PC-9 (cell line): ENCODE data around the gene GLTP. TPM values are rescaled to one million over a fixed set of nuclear protein-coding genes. Genes with fewer than 3 reads are reported as not detected.

Experiments
- BruUV-seq: library from RNA; stranded (reverse); fragments of 400-500 nt; replicated peaks from 2 replicates; lab custom pipeline; 2021; lab: Mats Ljungman, UMichigan
- CTCF ChIA-PET: fragments of 300-600 bp; sonication (Branson Sonifier 250); formaldehyde crosslinking; loops from one replicate; lab custom pipeline; 2022; ENCODE audit warnings: antibody characterized with exemption; lab: Charles Lee
- POLR2A ChIA-PET: fragments of 300-600 bp; sonication (Branson Sonifier 250); formaldehyde crosslinking; loops from one replicate; lab custom pipeline; 2022; ENCODE audit warnings: antibody characterized with exemption; ENCODE audit not compliant: unreplicated experiment; lab: Charles Lee
- DNase-seq, 2 experiments: peaks; one replicate each; pipeline versions ENCODE4 v3.0.0 to v3.0.0-alpha.2; 2015 to 2022; ENCODE audit warnings: mixed read lengths in 1 of 2
- H2AFZ ChIP-seq: fragments of 200-600 bp; sonication (generic); 2 replicates; pipeline ENCODE4 v1.8.1; 2017; ENCODE audit warnings: antibody characterized with exemption
- H3F3A ChIP-seq: fragments of 200-600 bp; sonication (generic); 2 replicates; pipeline ENCODE4 v1.8.1; 2017; ENCODE audit warnings: antibody characterized with exemption, mild to moderate bottlenecking, low read depth; ENCODE audit not compliant: insufficient read depth
- H3K27ac ChIP-seq: fragments of 200-600 bp; sonication (generic); 2 replicates; pipeline ENCODE4 v1.6.1; 2016; ENCODE audit warnings: mixed run types
- H3K27me3 ChIP-seq: fragments of 200-600 bp; sonication (generic); 2 replicates; pipeline ENCODE4 v1.6.1; 2016; ENCODE audit warnings: low read depth, mixed run types; ENCODE audit not compliant: insufficient read depth
- H3K36me3 ChIP-seq: fragments of 200-600 bp; sonication (generic); 2 replicates; pipeline ENCODE4 v1.6.1; 2016; ENCODE audit warnings: low read depth, mixed run types
- H3K4me1 ChIP-seq: fragments of 200-600 bp; sonication (generic); replicated peaks from 2 replicates; pipeline ENCODE4 v1.6.1; 2016; ENCODE audit warnings: mixed run types; ENCODE audit not compliant: insufficient read depth
- H3K4me2 ChIP-seq: fragments of 200-600 bp; sonication (generic); 2 replicates; pipeline ENCODE4 v1.6.1; 2017; ENCODE audit warnings: mixed run types
- H3K4me3 ChIP-seq: fragments of 200-600 bp; sonication (generic); 2 replicates; pipeline ENCODE4 v1.6.1; 2016; ENCODE audit warnings: mixed run types
- H3K79me2 ChIP-seq: fragments of 200-600 bp; sonication (generic); 2 replicates; pipeline ENCODE4 v1.6.1; 2017; ENCODE audit warnings: low read depth, mixed run types
- H3K9me2 ChIP-seq: fragments of 200-600 bp; sonication (generic); 2 replicates; pipeline ENCODE4 v1.8.1; 2017; ENCODE audit warnings: mild to moderate bottlenecking; ENCODE audit not compliant: insufficient read depth
- H3K9me3 ChIP-seq: fragments of 200-600 bp; sonication (generic); 2 replicates; pipeline ENCODE4 v1.8.1; 2016; ENCODE audit warnings: low read depth; ENCODE audit not compliant: insufficient read depth
- H4K20me1 ChIP-seq: fragments of 200-600 bp; sonication (generic); 2 replicates; pipeline ENCODE4 v1.8.1; 2017; ENCODE audit not compliant: insufficient read depth
- EZH2 ChIP-seq: fragments of 200-600 bp; sonication (generic); IDR thresholded peaks from 2 replicates; pipeline ENCODE4 v1.8.0; 2017; ENCODE audit warnings: antibody characterized with exemption, low read depth
- intact Hi-C: fragments of 100-400 bp; cut with micrococcal nuclease; formaldehyde crosslinking; loops from one replicate; pipeline ENCODE4 v1.10.0; 2022; ENCODE audit not compliant: unreplicated experiment
- total RNA-seq: library from RNA; stranded (reverse); gene quantifications from 2 replicates; pipeline ENCODE4 v1.2.3, GENCODE V29; 2021
- TF ChIP-seq, protein P1 (sequence below): fragments of 200-600 bp; sonication (generic); conservative IDR thresholded peaks from 2 replicates; pipeline ENCODE4 v1.6.1; 2017; ENCODE audit warnings: mixed run types, antibody characterized with exemption, mild to moderate bottlenecking, moderate library complexity

Gene GLTP
- total RNA-seq, 1 experiment from 2014 or later = 30.3 TPM

DNA sequence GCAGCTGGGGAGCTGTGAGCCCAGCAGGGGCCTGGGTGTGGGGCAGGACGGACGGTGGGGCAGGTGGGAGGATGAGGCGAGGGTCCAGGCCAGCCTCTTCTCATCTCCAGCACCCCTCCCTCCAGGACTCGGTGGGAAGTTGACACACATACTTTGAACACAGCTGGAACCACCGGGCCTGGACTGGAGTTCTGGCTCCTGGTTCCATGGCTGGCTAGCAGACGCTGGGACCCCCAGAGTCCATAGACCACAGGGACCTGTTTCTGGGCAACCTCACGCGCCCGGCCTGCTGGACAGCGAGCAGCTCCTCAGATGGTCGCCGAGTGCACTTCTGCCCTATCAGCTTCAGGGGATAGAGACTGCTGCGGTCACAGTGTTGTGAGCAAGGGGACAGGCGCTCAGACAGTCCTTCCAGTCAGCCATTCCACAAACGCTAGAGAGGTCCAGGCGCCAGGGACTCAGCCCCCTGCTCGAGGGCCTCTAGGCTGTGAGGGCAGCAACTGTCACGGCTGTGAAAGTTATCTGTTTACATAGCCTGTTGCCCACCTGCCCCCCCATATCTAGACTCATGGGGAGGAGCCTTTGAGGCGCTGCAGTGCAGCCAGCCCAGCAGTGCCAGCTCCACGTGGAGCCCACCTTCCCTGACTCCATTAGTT is 45.0 kb upstream of the GLTP start:
- no peak for DNase-seq
- POLR2A ChIA-PET = no interaction called here
- no peaks in the 10 kb centered on the region for H3K9me2 ChIP-seq
- no peaks in the 10 kb centered on the region for H3K27me3 ChIP-seq
- no TSS peak for BruUV-seq
- TF ChIP-seq, protein P1, sequence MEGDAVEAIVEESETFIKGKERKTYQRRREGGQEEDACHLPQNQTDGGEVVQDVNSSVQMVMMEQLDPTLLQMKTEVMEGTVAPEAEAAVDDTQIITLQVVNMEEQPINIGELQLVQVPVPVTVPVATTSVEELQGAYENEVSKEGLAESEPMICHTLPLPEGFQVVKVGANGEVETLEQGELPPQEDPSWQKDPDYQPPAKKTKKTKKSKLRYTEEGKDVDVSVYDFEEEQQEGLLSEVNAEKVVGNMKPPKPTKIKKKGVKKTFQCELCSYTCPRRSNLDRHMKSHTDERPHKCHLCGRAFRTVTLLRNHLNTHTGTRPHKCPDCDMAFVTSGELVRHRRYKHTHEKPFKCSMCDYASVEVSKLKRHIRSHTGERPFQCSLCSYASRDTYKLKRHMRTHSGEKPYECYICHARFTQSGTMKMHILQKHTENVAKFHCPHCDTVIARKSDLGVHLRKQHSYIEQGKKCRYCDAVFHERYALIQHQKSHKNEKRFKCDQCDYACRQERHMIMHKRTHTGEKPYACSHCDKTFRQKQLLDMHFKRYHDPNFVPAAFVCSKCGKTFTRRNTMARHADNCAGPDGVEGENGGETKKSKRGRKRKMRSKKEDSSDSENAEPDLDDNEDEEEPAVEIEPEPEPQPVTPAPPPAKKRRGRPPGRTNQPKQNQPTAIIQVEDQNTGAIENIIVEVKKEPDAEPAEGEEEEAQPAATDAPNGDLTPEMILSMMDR = no peak
- no peak for TF ChIP-seq EZH2
- no peaks in the 10 kb centered on the region for H3K79me2 ChIP-seq
- intact Hi-C loops = no loop called here
- no peak overlapping the region for H3K27ac ChIP-seq
- no peak overlapping the region for H2AFZ ChIP-seq
- CTCF ChIA-PET = no interaction called here
- H3F3A ChIP-seq = peaks cover 15% of the 10 kb centered on the region; the same call in 1 of the 2 replicates
- 0 out of 2 replicates have a peak, but pooled peaks cover 3% of the 10 kb centered on the region for H3K4me1 ChIP-seq
- no peaks in the 10 kb centered on the region for H3K36me3 ChIP-seq
- H3K4me2 ChIP-seq = no peak overlapping the region
- no peaks in the 10 kb centered on the region for H3K9me3 ChIP-seq
- no peak overlapping the region for H3K4me3 ChIP-seq
- no peaks in the 10 kb centered on the region for H4K20me1 ChIP-seq

DNA sequence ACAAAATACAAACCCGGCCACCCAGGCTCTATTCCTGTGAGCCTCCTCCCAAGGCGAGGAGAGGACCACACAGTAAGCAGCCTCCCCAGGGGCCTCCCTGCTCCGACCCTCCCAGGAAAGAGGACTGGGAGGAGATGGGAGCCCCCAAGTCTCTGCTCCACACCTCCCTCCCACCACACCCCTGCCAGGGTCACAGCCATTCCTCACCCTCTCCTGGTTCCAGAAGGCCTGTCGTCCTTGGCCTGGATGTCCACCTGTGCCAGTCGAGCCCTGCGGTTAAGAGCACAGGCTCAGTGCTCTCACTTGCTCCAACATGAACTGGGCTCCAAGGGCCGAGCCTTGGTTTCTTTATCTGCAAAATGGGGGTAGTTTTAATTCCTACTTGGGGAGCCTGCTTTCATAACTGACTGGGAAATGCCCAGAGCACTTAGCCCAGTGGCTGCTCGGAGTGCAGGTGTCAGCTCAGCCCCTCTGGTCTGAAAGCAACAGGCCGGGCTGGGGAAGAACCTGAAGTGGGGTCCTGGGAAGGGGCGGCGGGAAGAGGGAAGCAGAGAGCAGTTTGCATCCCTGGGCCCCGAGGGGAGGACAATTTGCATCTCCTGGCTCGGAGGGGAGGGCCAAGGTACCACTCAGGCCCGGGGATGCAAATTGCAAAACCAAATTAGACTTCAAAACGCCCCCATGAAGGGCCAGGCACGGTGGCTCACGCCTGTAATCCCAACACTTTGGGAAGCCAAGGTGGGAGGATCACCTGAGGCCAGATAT is 43.3 kb upstream of the GLTP start:
- intact Hi-C loops = no loop called here
- H3F3A ChIP-seq = 0 out of 2 replicates have a peak, but pooled peaks cover 3% of the 10 kb centered on the region
- H3K4me1 ChIP-seq = no peaks in the 10 kb centered on the region
- no peaks in the 10 kb centered on the region for H3K27me3 ChIP-seq
- H3K79me2 ChIP-seq = no peaks in the 10 kb centered on the region
- no peaks in the 10 kb centered on the region for H3K36me3 ChIP-seq
- DNase-seq = no peak
- H3K4me3 ChIP-seq = no peak overlapping the region
- H3K4me2 ChIP-seq = no peak overlapping the region
- no peaks in the 10 kb centered on the region for H3K9me2 ChIP-seq
- no peaks in the 10 kb centered on the region for H4K20me1 ChIP-seq
- BruUV-seq = no TSS peak
- no peak overlapping the region for H2AFZ ChIP-seq
- TF ChIP-seq EZH2 = no peak
- TF ChIP-seq, protein P1 = no peak
- no peaks in the 10 kb centered on the region for H3K9me3 ChIP-seq
- ChIA-PET POLR2A (no interaction called here), CTCF (no interaction called here)
- no peak overlapping the region for H3K27ac ChIP-seq

DNA sequence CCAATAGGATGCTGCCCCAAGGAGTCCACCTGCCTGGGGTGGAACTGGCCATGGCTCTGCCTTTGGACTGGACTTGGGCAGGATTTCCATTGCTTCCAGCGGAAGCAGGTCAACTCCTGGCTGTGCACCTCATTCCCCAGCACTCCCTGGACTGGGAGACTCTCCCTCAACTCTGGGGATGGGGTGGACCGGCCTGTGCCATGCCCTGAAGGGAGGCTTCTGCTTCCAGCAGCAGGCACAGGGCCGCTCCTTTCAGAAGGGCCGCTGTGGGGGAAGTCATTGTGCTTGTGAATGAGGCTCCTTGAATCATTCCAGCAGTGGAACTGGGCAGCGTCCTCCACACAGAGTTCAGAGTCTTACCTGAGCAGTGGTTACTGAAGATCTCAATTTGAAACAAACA is 42.7 kb upstream of the GLTP start:
- Histone ChIP-seq H3K4me2 (no peak overlapping the region), H3K4me3 (no peak overlapping the region), H3K27me3 (no peaks in the 10 kb centered on the region), H3K9me2 (no peaks in the 10 kb centered on the region), H2AFZ (no peak overlapping the region), H3K9me3 (no peaks in the 10 kb centered on the region), H3F3A (0 out of 2 replicates have a peak, but pooled peaks cover 3% of the 10 kb centered on the region), H3K36me3 (no peaks in the 10 kb centered on the region; the same call in 1 of the 2 replicates), H3K79me2 (no peaks in the 10 kb centered on the region), H3K4me1 (no peaks in the 10 kb centered on the region), H4K20me1 (no peaks in the 10 kb centered on the region), H3K27ac (no peak overlapping the region)
- BruUV-seq = no TSS peak
- TF ChIP-seq, protein P1 = no peak
- no peak for TF ChIP-seq EZH2
- intact Hi-C loops = no loop called here
- CTCF ChIA-PET = interaction anchor here (0.7 kb wide), 1 partner anchor 500 kb away, joined by 3 read pairs; no protein-coding TSS in a partner anchor
- POLR2A ChIA-PET = no interaction called here
- no peak for DNase-seq
